NCI-H446 (cell line): ENCODE measurements around the gene ZBTB22.
A peak's percentile ranks its signal among the peaks of the same experiment; 100 is the strongest.
"Not testable (repeated sequence)": the region's sequence is repeated elsewhere in the genome, so short reads cannot be mapped to it uniquely, and the experiment has no call there.

Source experiments
- DNase-seq, 2 experiments: peaks; one replicate each; lab custom pipeline; 2025; lab: John Stamatoyannopoulos, UW

Gene ZBTB22

GRCh38 chr6:33317669-33318425 lies at the start of gene ZBTB22:
TSS of gene ZBTB22 (minus strand) at chr6:33317744. CDS start at chr6:33316916, 828 bp downstream.
- peak; percentile 96 to 98 for DNase-seq

- DNase-seq, result no peak
These were observed 49.6 kb upstream of the ZBTB22 start for GRCh38 chr6:33367009-33367714.

- not testable (repeated sequence) for DNase-seq
These were observed 47.8 kb upstream of the ZBTB22 start for GRCh38 chr6:33365206-33365971.

GRCh38 chr6:33364475-33365205 lies 47.1 kb upstream of the ZBTB22 start:
- DNase-seq, result not testable (repeated sequence)

- not testable (repeated sequence) for DNase-seq
These were observed 45.9 kb upstream of the ZBTB22 start for GRCh38 chr6:33363486-33363885.

- no peak for DNase-seq
These were observed 41.8 kb upstream of the ZBTB22 start for GRCh38 chr6:33359331-33359730.

- DNase-seq, result not testable (repeated sequence)
These were observed 39.8 kb upstream of the ZBTB22 start for GRCh38 chr6:33357160-33357871.

- no peak for DNase-seq
These were observed 38.8 kb upstream of the ZBTB22 start for GRCh38 chr6:33356295-33356694.

GRCh38 chr6:33355860-33356259 lies 38.3 kb upstream of the ZBTB22 start:
- not testable (repeated sequence) for DNase-seq

- DNase-seq, result no peak
These were observed 30.3 kb upstream of the ZBTB22 start for GRCh38 chr6:33347816-33348215.

GRCh38 chr6:33346972-33347371 lies 29.4 kb upstream of the ZBTB22 start:
- not testable (repeated sequence) for DNase-seq

- peak; percentile 53 to 63 for DNase-seq
These were observed 27.5 kb upstream of the ZBTB22 start for GRCh38 chr6:33344701-33345697.

- DNase-seq, result no peak
These were observed 26.5 kb upstream of the ZBTB22 start for GRCh38 chr6:33343953-33344611.

- not testable (repeated sequence) for DNase-seq
These were observed 26.0 kb upstream of the ZBTB22 start for GRCh38 chr6:33343606-33343952.

- DNase-seq, result no peak
These were observed 21.6 kb upstream of the ZBTB22 start for GRCh38 chr6:33339193-33339592.

GRCh38 chr6:33336495-33336894 lies 19.0 kb upstream of the ZBTB22 start:
- DNase-seq, result no peak

GRCh38 chr6:33335916-33336315 lies 18.4 kb upstream of the ZBTB22 start:
- DNase-seq, result no peak

- no peak for DNase-seq
These were observed 16.1 kb upstream of the ZBTB22 start for GRCh38 chr6:33333666-33334065.

- DNase-seq, result no peak
These were observed 13.2 kb upstream of the ZBTB22 start for GRCh38 chr6:33330736-33331135.
